GM19468 (cell line): ENCODE results near the gene SKI.
"Not testable (repeated sequence)": the region's sequence is repeated elsewhere in the genome, so short reads cannot be mapped to it uniquely, and the experiment has no call there.

Experiments used
- ATAC-seq: cut with Tn5 transposase; IDR thresholded peaks from one replicate; pipeline ENCODE4 v1.9.1; 2021; ENCODE audit warnings: mild to moderate bottlenecking, moderate library complexity, moderate number of reproducible peaks; ENCODE audit not compliant: unreplicated experiment; ENCODE audit errors: extremely low read depth

The SKI gene

GRCh38 chr1:2287649-2288048 is 59.5 kb downstream of the SKI start:
- no peak for ATAC-seq

- no peak for ATAC-seq
Measured at GRCh38 chr1:2288311-2288710, 60.2 kb downstream of the SKI start.

GRCh38 chr1:2288816-2289536 is 60.9 kb downstream of the SKI start:
- ATAC-seq, result no peak

GRCh38 chr1:2289607-2290006 is 61.5 kb downstream of the SKI start:
- ATAC-seq, result no peak

- ATAC-seq, result no peak
Measured at GRCh38 chr1:2290171-2290578, 62.1 kb downstream of the SKI start.

GRCh38 chr1:2290595-2291510 is 62.7 kb downstream of the SKI start:
- ATAC-seq, result peak; percentile 49

GRCh38 chr1:2291577-2291976 is 63.5 kb downstream of the SKI start:
- ATAC-seq, result no peak

GRCh38 chr1:2292725-2293450 is 64.8 kb downstream of the SKI start:
- no peak for ATAC-seq

GRCh38 chr1:2294033-2294724 is 66.1 kb downstream of the SKI start:
- ATAC-seq, result no peak

- no peak for ATAC-seq
Measured at GRCh38 chr1:2294725-2295078, 66.6 kb downstream of the SKI start.

GRCh38 chr1:2295526-2295925 is 67.4 kb downstream of the SKI start:
- ATAC-seq, result no peak

GRCh38 chr1:2296211-2296610 is 68.1 kb downstream of the SKI start:
- not testable (repeated sequence) for ATAC-seq

- no peak for ATAC-seq
Measured at GRCh38 chr1:2296614-2297013, 68.5 kb downstream of the SKI start.

GRCh38 chr1:2297246-2298011 is 69.3 kb downstream of the SKI start:
- ATAC-seq, result no peak

- no peak for ATAC-seq
Measured at GRCh38 chr1:2298685-2299084, 70.6 kb downstream of the SKI start.

- no peak for ATAC-seq
Measured at GRCh38 chr1:2299131-2299627, 71.1 kb downstream of the SKI start.

- ATAC-seq, result peak; percentile 20
Measured at GRCh38 chr1:2300004-2300771, 72.1 kb downstream of the SKI start.

- ATAC-seq, result peak; percentile 59
Measured at GRCh38 chr1:2300851-2301606, 72.9 kb downstream of the SKI start.
